Right lobe of liver (tissue), 4 donors: ENCODE measurements around the gene SPOP.

Experiments used
- POLR2A ChIP-seq: fragments of 450-650 bp; IDR thresholded peaks from one replicate; pipeline ENCODE4 v1.6.1; 2017; ENCODE audit warnings: antibody characterized with exemption, mild to moderate bottlenecking
- TF ChIP-seq, protein P1 (sequence below), 4 donors: fragments of 200-600 bp in 3 of 4; fragments of 450-650 bp in 1 of 4; IDR thresholded peaks; one replicate each; pipeline versions ENCODE4 v1.5.1 to v1.8.0; 2016 to 2022; ENCODE audit warnings: antibody characterized with exemption in 4 of 4, mild to moderate bottlenecking in 2 of 4
- donor health status: DM: no; HTN: no; CAD: no.
- donor health status: DM: no; HTN: no; CAD: no.
- donor health status: DM: no; HTN: yes; CAD: no.

- no peak for TF ChIP-seq POLR2A
- TF ChIP-seq, protein P1, sequence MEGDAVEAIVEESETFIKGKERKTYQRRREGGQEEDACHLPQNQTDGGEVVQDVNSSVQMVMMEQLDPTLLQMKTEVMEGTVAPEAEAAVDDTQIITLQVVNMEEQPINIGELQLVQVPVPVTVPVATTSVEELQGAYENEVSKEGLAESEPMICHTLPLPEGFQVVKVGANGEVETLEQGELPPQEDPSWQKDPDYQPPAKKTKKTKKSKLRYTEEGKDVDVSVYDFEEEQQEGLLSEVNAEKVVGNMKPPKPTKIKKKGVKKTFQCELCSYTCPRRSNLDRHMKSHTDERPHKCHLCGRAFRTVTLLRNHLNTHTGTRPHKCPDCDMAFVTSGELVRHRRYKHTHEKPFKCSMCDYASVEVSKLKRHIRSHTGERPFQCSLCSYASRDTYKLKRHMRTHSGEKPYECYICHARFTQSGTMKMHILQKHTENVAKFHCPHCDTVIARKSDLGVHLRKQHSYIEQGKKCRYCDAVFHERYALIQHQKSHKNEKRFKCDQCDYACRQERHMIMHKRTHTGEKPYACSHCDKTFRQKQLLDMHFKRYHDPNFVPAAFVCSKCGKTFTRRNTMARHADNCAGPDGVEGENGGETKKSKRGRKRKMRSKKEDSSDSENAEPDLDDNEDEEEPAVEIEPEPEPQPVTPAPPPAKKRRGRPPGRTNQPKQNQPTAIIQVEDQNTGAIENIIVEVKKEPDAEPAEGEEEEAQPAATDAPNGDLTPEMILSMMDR (IDR thresholded peaks at IDR 0.05): no peak
These were observed 40.8 kb downstream of the SPOP start for GRCh38 chr17:49637050-49637449.
